ENCODE measurements around the gene CBLB.
"Not testable (repeated sequence)": the region's sequence is repeated elsewhere in the genome, so short reads cannot be mapped to it uniquely, and the experiment has no call there.

Gene CBLB

DNA sequence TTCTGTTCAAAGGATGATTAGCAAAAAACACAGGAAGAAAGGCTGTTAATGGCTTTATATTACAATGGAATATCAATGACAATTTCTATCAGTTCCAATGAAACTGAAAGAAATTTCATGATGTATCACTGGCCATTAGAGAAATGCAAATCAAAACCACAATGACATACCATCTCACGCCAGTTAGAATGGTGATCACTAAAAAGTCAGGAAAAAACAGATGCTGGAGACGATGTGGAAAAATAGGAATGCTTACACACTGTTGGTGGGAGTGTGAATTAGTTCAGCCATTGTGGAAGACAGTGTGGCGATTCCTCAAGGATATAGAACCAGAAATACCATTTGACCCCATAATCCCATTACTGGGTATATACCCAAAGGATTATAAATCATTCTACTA lies 53.5 kb downstream of the CBLB start:
- not testable (repeated sequence) for DNase-seq

DNA sequence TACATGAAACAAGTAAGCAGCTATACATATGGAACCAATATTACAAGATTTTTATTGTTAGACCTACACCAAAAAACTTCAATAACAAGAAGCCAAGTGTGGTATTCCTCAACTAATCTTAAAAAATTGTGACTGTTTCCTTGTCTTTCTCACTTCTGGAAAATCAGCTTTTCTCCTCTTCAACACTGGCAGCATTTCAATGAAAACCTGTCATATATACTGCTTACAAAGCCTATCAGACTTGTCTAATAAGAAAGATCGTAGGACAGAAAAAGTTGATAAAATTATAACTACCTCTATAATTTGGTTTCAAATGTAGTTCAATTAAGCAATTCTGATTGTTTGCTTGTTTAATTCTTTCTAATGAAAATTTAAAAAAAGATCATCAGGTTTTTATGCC lies 55.1 kb downstream of the CBLB start:
- no peak for DNase-seq

DNA sequence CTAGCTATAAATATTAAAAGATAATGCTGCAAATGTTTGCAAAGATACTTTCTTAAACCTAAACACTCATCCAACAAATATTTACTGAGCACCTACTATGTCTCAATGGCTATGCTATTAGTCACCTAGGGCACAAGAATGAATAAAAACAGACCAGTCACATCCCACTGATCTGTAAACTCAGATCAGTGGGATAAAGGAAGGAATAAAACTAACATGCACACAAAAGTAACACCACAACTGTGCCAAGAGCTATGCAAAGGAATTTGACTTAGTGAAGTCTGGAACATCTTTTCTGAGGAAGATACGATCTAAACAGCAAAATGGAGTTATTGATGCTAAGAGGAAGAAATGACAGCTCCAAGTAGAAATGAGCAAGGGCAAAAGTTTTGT lies 56.6 kb downstream of the CBLB start:
- no peak for DNase-seq

DNA sequence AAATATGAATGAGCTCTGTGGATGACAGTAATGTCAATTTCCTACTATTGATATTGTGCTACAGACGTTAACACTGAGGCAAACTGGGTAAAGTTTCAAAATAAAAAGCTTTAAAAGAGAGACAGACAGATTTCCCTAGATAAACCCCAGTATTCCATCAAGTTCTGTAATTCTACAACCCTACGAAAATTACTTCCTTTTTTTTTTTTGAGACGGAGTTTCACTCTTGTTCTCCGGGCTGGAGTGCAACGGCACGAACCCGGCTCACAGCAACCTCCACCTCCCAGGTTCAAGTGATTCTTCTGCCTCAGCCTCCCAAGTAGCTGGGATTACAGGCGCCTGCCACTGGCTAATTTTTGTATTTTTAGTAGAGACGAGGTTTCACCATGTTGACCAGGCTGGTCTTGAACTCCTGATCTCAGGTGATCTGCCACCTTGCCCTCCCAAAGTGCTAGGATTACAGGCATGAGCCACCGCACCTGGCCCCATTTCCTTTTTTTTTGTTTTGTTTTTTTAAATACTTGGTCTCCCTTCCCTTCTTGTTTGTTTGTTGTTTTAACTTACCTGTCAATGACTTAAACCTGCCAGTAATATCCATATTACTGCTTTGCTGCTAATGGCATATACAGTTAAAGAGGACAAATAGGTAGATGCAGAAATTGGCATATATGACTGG lies 57.2 kb downstream of the CBLB start:
- no peak for DNase-seq

DNA sequence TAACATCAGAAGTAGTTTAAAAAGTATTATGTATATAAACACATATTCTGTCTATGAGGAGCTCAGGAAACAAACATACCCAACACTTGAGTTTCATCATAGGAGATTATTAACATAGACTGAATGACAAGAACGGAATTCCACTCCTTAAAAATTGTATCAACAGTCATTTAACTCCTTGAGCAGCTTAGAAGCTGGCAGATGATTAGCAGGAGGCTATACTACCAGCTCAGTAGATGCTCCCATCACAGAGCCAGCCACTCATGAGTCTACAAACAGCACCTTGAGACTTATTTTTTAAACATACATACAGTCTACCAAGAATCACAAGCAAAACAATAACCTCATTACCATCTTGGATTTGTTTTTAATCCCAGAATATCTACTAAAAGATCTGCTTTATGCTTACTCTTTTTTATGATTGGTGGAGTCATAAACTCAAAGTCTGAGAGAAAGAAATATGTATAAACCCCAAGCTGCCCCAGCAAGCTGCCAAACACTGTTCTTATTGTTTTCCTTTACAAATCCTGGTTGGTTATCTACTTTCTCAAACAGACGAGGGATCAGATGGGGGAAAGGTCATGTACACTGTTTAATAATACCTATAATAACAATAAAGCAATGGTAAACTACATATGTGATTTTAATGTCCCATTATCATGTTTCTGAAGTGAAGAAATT lies 59.5 kb downstream of the CBLB start:
- DNase-seq, result no peak

DNA sequence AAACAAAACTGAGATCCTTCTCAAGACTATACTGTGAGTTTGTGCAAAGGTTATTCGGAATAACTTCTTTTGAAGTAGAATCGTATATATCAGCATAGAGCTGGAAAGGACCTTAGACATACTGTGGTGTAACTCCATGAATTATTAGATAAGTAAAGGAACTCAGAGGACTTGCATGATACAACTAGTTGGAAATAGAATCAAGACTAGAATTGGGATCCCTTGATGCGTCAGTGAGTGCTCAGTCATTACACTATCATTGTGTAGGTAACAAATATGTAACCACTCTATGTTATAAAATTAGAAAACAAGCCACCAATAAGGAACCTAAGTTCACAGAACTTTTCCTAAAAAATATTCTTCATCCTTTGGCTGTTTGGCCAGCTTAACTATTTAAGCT lies 61.1 kb downstream of the CBLB start:
- no peak for DNase-seq

DNA sequence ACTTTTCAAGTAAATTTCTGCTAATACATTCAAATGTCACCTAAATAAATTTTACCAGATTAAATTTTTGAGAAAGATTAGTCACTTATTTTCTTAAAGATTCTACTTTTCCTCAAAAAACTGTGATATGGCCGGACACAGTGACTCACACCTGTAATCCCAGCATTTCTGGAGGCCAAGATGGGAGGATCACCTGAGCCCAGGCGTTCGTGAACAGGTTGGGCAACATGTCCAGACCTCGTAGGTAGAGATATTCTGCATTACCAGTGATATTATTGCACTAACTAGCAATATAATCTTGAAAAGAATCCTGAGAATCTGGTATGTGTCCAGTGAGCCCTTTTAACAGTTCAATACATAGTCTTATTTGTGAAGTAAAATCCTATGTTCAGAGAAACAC lies 61.7 kb downstream of the CBLB start:
- no peak for DNase-seq

DNA sequence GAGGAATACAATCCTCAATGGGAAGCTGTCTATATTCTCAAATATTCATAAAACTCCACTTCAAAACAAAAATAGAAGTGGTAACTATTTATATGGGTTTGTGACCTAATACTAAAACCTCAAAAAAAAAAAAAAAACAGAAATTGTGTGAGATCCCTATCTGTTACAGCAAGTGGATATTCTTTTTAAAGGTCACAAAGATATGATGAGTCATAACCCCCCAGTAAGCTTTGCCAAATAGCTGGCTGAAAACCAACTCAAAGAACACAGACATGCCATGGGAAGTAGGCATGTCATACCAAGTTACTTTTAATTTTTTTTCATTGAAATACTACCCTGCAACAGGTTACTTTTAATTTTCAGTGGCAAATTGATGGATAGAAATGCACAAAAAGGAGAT lies 62.5 kb downstream of the CBLB start:
- DNase-seq, result no peak

DNA sequence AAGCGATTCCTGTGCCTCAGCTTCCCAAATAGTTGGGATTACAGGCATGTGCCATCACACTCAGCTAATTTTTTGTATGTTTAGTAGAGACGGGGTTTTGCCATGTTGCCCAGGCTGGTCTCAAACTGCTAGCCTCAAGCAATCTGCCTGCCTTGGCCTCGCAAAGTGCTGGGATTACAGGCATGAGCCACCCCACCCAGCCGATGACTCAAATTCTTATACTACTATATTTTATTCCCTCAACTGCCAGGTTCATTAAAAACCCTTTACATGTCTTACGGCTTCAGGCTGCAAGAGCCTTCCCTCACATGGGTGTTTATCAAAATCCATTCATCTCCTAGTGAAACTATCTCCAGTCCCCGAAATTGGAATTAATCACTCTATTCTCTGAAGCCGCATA lies 63.4 kb downstream of the CBLB start:
- DNase-seq, result no peak

DNA sequence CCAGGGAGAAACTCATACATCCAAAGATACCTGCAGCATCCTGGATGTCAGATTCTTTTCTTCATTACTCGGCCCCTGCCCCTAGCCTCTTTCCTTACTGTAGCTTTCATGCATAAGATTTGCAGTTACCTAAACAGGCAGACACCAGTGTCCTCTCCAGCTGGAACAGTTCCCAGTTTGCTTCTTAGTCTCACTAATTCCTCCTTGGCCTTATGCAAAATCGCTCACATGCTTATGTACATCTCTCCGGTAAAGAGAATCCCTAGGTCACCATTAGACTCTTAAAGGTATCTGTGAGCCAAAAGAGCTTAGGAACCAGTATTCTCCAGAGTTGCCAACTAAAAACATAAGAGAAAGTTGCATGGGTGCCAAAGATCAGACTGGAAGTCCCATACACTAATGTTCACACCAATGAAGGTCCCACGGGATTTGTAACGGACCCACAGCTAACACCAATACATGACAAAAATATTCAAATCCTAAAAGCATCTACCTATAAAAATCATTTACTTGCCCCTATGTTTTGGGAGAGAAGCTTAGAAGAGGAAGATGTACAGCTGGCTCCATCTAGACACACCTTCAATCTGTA lies 66.6 kb downstream of the CBLB start:
- no peak for DNase-seq

DNA sequence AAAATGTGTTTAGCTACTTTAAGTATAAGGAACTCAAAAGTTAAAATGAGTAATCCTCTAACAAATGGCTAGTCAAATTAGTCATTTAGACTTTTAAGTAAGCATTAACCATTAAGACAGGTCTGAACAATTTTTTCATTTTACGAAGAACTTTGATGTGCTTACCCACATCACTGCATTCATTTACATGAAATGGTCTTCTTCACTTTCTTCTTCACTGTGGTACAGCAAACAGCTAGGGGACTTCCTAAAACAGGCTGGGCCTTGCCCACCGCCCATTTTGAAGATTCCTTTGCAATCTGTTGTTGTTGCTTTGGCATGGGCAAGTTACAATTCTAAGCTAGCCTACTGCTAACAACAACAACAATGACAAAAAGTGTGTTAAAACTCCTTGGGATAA lies 67.4 kb downstream of the CBLB start:
- no peak for DNase-seq

DNA sequence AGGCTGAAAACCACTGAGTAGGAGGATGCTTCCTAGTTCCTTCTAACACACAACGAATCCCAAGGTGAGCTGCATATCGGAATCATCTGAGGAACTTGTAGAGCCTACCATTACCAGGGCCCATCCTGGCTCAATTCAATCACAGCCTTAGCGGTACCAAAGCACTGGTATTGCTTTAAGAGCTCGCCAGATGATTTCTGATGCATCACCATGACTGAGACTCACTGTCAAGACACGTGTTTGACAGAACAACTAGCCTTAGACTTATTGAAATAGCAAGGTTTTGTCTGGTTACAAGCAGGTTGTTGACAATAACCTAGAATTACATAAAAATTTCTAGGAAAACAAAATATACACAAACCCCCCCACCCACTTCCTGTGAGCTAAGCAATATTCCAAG lies 68.5 kb downstream of the CBLB start:
- no peak for DNase-seq

DNA sequence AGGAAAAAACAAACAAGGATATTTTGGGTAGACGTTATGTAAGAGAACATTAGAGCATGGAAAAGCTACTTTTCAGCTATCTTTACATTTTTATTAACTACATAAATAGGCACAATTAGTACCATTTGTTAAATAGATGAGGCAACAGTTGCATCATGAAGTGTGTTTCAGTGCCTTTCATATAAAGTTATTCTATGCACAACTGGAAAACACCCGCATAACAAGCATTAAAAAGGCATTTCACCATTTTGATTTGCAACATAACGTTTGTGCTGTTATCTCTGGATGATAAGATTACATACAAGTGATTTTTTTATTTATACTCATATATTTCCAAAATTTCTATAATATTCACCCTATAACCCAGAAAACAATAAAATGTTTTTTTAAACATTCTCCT lies 69.5 kb downstream of the CBLB start:
- no peak for DNase-seq

DNA sequence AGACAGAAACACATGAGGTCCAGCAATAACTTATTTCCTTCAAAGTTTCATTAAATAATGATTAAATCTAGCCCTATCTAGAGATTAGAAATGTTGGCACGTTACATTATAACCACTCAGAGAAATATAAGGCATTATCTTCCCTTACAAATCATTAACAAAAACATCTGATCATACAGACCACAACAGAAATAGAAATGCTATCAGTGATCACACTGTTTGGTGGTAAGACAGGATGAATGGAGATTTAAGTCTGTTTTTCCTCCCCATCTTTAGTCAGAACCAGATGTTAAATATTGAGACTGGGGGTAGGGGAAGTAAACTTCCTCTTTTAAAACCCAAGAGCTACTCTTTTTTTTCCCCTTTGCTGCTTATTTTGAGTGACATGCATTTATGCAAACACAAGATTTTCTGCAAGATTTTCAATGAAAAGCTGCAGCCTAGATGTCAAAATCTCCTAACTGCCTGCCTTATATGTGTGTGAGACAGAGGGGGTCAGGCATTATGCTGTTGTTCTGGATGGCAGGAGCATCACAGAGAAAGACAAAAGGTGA lies 70.4 kb downstream of the CBLB start:
- DNase-seq, result no peak

DNA sequence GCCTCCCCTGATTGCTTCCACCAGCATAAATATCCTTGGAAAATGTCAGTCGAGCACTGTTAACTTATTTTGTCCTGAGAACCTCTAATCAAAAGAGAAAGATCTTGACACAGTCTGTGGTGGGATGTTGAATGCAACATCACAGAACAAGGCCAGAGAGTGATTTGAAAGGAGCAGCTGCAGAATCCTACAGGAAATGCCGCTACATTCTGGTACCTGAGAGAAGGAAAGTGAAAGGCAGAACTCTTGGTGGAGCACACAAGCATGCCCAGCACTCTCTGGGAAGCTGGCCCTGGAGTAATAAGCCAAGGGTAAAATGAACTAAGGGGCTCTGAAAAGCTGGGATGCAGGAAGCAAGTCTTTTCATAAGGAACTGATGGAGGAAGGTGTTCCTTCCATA lies 75.8 kb downstream of the CBLB start:
- no peak for DNase-seq

DNA sequence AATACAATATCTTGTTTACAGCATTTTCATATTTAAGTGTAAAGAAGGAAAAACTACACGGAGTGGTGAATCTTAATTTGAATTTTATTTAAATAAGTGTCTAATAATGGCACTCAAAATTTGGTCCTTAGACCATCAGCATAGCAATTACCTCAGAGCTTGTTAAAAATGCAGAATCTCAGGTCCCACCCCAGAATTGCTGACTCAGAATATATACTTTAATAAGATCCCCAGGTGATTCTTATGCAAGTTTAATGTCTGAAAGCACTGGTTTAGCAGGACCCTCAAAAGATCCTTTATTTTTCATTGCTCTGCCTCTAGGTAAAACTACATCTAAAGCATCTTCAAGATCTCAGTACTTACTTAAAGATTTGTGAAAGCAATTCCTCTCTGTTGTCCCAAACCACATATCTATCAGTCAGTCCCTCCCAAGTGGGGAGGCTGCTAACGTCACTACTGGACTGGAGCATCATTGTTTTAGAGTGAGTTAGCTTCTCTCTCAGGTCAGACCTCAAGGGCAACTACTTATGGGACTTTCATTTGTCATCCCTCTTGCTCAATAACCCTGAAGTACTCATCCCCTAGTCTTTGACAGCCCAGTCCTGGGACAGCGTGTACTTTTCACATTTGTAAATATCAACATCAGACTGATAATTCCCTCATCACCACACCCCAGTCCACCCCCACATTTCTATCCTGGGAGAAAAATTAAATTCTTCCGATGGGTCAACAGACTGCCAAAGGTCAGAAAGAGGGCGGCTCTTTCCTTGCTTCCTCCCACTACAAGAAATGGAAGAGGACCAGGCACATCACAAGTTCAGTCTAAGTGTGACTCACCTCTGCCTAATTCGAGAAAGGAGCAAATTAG lies 76.7 kb downstream of the CBLB start:
- no peak for DNase-seq

DNA sequence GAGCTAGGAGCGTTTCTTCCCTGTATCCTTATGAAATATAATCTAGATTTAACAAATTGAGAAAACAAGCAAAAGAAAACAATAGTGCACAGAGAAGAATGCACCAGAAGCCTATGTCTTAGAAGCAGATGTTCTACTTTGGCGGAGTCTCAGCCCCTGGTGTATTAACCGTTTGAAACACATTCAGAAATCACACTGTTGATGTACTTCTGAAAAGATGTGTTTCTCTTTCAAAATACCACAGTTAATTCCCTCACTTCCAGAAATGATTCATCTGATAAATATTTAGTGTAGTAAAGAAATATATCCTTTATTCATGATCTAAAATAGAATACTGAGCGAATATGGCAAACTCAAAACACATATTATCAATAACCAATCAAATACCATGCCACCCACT lies 77.7 kb downstream of the CBLB start:
- DNase-seq, result no peak

DNA sequence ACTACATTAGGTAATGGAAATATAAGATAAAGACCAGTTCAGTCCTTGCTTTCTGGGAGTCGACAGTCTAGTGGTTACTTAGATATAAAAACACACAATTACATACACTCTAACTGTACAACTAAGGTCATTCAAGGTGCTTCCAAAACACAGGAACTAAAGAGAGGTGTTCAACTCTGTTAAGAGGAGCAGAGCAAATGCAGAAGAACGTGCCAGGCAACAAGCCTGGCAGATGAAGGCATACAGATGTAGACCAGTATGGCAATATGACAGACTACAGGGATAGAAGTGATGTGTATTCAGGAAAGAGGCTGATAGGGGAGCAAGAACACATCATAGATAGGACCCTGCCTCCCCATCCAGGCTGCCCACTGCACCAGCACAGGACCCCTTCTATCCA lies 78.3 kb downstream of the CBLB start:
- DNase-seq, result no peak

DNA sequence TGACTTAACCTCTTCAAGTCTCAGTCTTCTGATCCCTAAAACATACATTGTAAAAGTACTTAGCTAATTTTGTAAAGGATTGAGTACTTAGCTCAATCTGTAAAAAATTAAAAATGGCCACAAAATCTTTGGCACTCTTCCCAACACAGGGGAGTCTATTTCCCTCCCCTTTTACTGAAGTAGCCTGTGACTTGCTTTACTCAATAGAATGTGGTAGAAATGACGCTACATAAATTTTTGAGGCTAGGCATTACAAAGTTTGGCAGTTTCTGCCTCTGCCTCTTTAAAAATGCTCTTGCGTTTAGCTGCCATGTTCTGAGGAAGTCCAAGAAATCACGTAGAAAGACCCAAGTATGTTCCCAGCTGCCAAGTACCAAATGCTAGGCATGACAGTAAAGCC lies 80.2 kb downstream of the CBLB start:
- no peak for DNase-seq

DNA sequence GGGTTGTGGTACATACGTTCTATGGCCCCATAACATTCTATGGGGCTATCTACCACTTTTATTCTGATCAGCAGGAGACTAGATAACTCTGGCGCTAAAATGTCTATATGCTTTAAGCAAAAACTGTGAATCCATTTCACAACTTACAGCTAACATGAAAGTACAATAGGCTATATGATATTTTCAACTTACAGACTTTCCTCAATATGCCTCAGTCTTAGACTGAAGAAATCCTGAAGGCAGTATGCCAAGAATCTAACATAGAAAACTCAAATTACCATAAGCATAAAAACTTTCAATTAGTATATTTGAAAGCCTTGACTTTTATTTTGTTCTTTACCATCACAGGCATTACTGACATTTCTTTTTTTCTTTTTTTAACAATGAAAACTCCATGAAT lies 81.4 kb downstream of the CBLB start:
- no peak for DNase-seq

DNA sequence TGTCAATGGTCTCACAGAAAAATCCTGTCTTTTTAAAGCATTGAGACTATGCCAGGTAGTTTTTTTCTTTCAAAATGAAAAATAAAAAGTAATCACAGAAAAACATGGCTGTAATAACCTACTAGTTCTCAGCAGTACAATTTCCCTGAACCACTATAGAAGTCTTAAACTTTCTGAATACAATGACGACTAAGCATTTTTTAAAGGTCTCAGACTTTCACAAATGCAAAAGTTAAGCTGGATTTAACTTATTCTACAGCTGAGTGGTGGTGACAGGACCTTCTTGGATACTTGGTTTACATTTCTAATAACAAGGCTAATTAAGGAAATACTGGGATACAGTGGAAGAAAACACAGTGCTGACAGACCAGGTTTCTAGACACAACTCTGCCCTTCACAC lies 81.8 kb downstream of the CBLB start:
- no peak for DNase-seq

DNA sequence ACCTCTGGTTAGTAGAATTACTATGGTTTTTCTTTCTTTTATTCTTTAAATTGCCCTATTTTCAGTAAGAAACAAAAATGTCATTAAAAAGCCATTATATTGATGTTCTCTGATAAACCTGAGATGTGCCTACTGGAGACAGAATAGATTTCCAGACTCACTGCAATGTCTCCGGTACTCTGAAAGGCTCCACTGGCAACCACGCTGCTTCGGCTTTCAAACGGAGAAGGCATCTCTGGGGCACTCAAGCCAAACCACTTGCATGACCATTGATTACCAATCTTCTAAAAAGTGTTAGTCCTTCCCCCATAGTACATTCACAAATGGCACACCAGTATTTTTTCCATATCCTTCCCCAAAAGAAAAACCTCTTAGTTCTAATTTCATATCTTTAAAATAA lies 82.6 kb downstream of the CBLB start:
- DNase-seq, result no peak

DNA sequence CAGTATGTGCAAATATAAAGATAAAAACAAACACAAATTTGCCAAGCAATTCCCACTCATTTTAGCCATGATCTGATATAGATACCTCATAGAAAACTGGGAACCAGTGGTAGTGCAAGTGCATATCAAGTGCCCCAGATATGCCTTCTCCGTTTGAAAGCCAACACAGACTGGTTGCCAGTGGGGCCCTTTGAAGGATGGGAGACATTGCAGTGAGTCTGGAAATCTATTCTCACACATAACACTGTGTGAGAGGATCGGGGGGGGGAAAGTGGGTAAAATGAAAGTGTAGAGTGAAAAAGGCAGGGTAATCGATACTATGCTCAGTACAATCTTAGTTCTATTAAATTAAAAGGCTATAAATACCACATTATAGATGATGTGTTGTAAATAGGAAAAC lies 83.0 kb downstream of the CBLB start:
- no peak for DNase-seq

DNA sequence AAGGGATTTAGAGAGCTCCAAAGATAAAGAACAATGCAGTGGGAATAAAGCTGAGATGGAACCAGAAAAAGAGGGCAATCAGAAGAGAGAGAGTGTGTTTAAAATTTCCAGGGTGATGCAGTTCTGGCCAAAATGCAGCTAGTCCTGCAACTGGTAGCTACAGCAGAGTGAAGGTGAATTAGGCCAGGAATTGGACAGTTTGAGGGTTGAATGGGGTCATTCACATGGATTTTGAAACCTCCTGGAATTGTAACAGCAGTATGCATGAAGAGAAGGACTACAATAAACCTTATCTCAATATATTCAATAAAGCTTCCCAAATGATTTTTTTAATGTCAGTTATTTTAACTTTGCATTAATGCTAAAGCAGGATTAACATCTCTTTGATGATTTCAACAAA lies 85.2 kb downstream of the CBLB start:
- DNase-seq, result no peak
